Endothelial cell of umbilical vein (primary cell): Measurements from ENCODE around the gene VCAN. TPM values are rescaled to one million over a fixed set of nuclear protein-coding genes. Genes with fewer than 3 reads are reported as not detected.

Experiments
- BruUV-seq: library from RNA; stranded (reverse); fragments of 400-500 nt; replicated peaks from 2 replicates; lab custom pipeline; 2021; lab: Mats Ljungman, UMichigan
- CTCF ChIA-PET: fragments of 300-600, 350-600 bp; sonication (Branson Sonifier 250); formaldehyde crosslinking; loops from one replicate; lab custom pipeline; 2021; ENCODE audit warnings: antibody characterized with exemption, inconsistent platforms; lab: Charles Lee
- POLR2A ChIA-PET: fragments of 300-600, 350-600 bp; sonication (Branson Sonifier 250); formaldehyde crosslinking; loops from one replicate; lab custom pipeline; 2021; ENCODE audit warnings: antibody characterized with exemption, inconsistent platforms; lab: Charles Lee
- DNase-seq: peaks from one replicate; pipeline ENCODE4 v3.0.0-alpha.2; 2011; ENCODE audit warnings: low read depth, low spot score
- FAIRE-seq: peaks from 2 replicates; lab custom pipeline; 2011; peaks lifted over from hg19 to GRCh38; lab: Jason Lieb, UNC
- H2AFZ ChIP-seq: 2 replicates; pipeline ENCODE4 v1.6.0; 2012; ENCODE audit warnings: low read depth, low read length, control low read depth, inconsistent platforms
- H3K27ac ChIP-seq: 2 replicates; pipeline ENCODE4 v1.5.1; 2011; ENCODE audit warnings: low read depth, mild to moderate bottlenecking, control low read depth, low read length, moderate library complexity; ENCODE audit not compliant: insufficient read depth
- H3K27me3 ChIP-seq, 2 experiments: 2 replicates each; pipeline versions ENCODE4 v1.6.0 to v1.6.1; 2011; ENCODE audit warnings: low read length in 2 of 2, mixed read lengths in 1 of 2; ENCODE audit not compliant: control insufficient read depth in 2 of 2, insufficient read depth in 2 of 2
- H3K36me3 ChIP-seq, 2 experiments: 2 replicates in 1 of 2; 3 replicates in 1 of 2; pipeline ENCODE4 v1.5.1; 2011; ENCODE audit warnings: low read length in 2 of 2, mild to moderate bottlenecking in 1 of 2, moderate library complexity in 1 of 2; ENCODE audit not compliant: control insufficient read depth in 2 of 2, insufficient read depth in 2 of 2; ENCODE audit errors: extremely low read depth in 1 of 2
- H3K4me1 ChIP-seq: 3 replicates; pipeline ENCODE4 v1.5.1; 2011; ENCODE audit warnings: mild to moderate bottlenecking, low read length; ENCODE audit not compliant: control insufficient read depth, insufficient read depth; ENCODE audit errors: extremely low read depth
- H3K4me2 ChIP-seq: 2 replicates; pipeline ENCODE4 v1.6.1; 2011; ENCODE audit warnings: low read length, control low read depth, mixed read lengths; ENCODE audit not compliant: insufficient read depth
- H3K4me3 ChIP-seq, 3 experiments: fragments of 200-600 bp in 1 of 3; sonication (generic), shearing (Covaris generic) in 1 of 3; replicated peaks in 1 of 3; 2 replicates each; pipeline ENCODE4 v1.5.1; 2011 to 2016; ENCODE audit warnings: control low read depth in 3 of 3, low read length in 3 of 3, mild to moderate bottlenecking in 2 of 3, inconsistent platforms in 1 of 3, low read depth in 1 of 3, moderate library complexity in 1 of 3; ENCODE audit not compliant: insufficient read depth in 1 of 3
- H3K79me2 ChIP-seq: 2 replicates; pipeline ENCODE4 v1.6.0; 2012; ENCODE audit warnings: low read length, inconsistent platforms; ENCODE audit not compliant: control insufficient read depth, insufficient read depth
- H3K9ac ChIP-seq: replicated peaks from 2 replicates; pipeline ENCODE3; 2011; ENCODE audit warnings: low read length, control low read depth; ENCODE audit not compliant: insufficient read depth; ENCODE audit errors: extremely low read depth
- H3K9me1 ChIP-seq: replicated peaks from 3 replicates; pipeline ENCODE4 v1.6.0; 2011; ENCODE audit warnings: mild to moderate bottlenecking, low read length; ENCODE audit not compliant: control insufficient read depth, insufficient read depth; ENCODE audit errors: extremely low read depth
- H3K9me3 ChIP-seq: replicated peaks from 2 replicates; pipeline ENCODE4 v1.5.1; 2012; ENCODE audit warnings: low read length, inconsistent platforms; ENCODE audit not compliant: control insufficient read depth, insufficient read depth
- H4K20me1 ChIP-seq: replicated peaks from 2 replicates; pipeline ENCODE3; 2011; ENCODE audit warnings: mild to moderate bottlenecking, low read length; ENCODE audit not compliant: control insufficient read depth, insufficient read depth; ENCODE audit errors: extremely low read depth
- EZH2 ChIP-seq: IDR thresholded peaks from 2 replicates; pipeline ENCODE4 v1.6.1; 2012; ENCODE audit warnings: borderline replicate concordance, low read depth, mild to moderate bottlenecking, moderate library complexity, low read length, inconsistent platforms; ENCODE audit not compliant: severe bottlenecking
- FOS ChIP-seq: IDR thresholded peaks from 2 replicates; pipeline ENCODE4 v1.6.1; 2011; ENCODE audit warnings: mild to moderate bottlenecking, low read length, moderate library complexity, borderline replicate concordance; ENCODE audit not compliant: insufficient read depth
- GATA2 ChIP-seq: IDR thresholded peaks from 2 replicates; pipeline ENCODE4 v1.7.0; 2011; ENCODE audit warnings: low read depth, mild to moderate bottlenecking, moderate library complexity, mixed read lengths, low read length; ENCODE audit not compliant: insufficient read length, insufficient read depth
- JUN ChIP-seq: IDR thresholded peaks from 2 replicates; pipeline ENCODE4 v1.6.1; 2011; ENCODE audit warnings: borderline replicate concordance, low read depth; ENCODE audit not compliant: insufficient read length, insufficient read depth
- MYC ChIP-seq: IDR thresholded peaks from one replicate; pipeline ENCODE4 v1.6.1; 2011; ENCODE audit warnings: mild to moderate bottlenecking, low read depth, low read length
- POLR2A ChIP-seq: IDR thresholded peaks from 2 replicates; pipeline ENCODE4 v1.6.1; 2012; ENCODE audit warnings: low read depth, mild to moderate bottlenecking, control low read depth, low read length
- POLR2AphosphoS5 ChIP-seq: IDR thresholded peaks from 2 replicates; pipeline ENCODE4 v1.6.1; 2012; ENCODE audit warnings: low read depth, mild to moderate bottlenecking, control low read depth, low read length, moderate library complexity; ENCODE audit not compliant: insufficient read depth
- dilution Hi-C: fragments of 300-500 bp; cut with MboI; formaldehyde crosslinking; loops from one replicate; pipeline ENCODE4 v1.15.0; 2019; ENCODE audit warnings: low sequenced_read_pairs; ENCODE audit not compliant: extremely low pct_ligation_motif_present
- intact Hi-C: fragments of 100-400 bp; cut with micrococcal nuclease; formaldehyde crosslinking; loops from one replicate; pipeline ENCODE4 v1.10.0; 2022
- polyA plus RNA-seq, 4 experiments: library from polyadenylated mRNA; depleted of rRNA in 3 of 4; stranded (reverse) in 3 of 4; unstranded in 1 of 4; fragments of >200 nt; gene quantifications; 2 replicates each; pipeline versions ENCODE4 v1.2.1 to v1.2.3, GENCODE V29; 2011 to 2012; ENCODE audit warnings: missing spikeins in 1 of 4
- total RNA-seq: library from RNA; stranded (reverse); gene quantifications from 2 replicates; pipeline ENCODE4 v1.2.3, GENCODE V29; 2021
- TF ChIP-seq, protein P1 (sequence below): IDR thresholded peaks from 2 replicates; pipeline ENCODE4 v1.6.1; 2011; ENCODE audit not compliant: insufficient read depth, insufficient read length
- TF ChIP-seq, protein P2 (sequence below), 2 donors: IDR thresholded peaks; 1 replicate in 1 of 2; 2 replicates in 1 of 2; pipeline ENCODE4 v1.5.1; 2011; ENCODE audit warnings: low read length in 2 of 2, mild to moderate bottlenecking in 2 of 2, moderate library complexity in 2 of 2, control low read depth in 1 of 2, inconsistent platforms in 1 of 2, low read depth in 1 of 2; ENCODE audit not compliant: insufficient read depth in 1 of 2; ENCODE audit errors: extremely low read depth in 1 of 2

Gene VCAN
- total and polyA plus RNA-seq, 2 donors (not counting 3 experiments of a cell fraction or from before 2014, with no cell fraction given), result 0.35 to 1.2 TPM

DNA sequence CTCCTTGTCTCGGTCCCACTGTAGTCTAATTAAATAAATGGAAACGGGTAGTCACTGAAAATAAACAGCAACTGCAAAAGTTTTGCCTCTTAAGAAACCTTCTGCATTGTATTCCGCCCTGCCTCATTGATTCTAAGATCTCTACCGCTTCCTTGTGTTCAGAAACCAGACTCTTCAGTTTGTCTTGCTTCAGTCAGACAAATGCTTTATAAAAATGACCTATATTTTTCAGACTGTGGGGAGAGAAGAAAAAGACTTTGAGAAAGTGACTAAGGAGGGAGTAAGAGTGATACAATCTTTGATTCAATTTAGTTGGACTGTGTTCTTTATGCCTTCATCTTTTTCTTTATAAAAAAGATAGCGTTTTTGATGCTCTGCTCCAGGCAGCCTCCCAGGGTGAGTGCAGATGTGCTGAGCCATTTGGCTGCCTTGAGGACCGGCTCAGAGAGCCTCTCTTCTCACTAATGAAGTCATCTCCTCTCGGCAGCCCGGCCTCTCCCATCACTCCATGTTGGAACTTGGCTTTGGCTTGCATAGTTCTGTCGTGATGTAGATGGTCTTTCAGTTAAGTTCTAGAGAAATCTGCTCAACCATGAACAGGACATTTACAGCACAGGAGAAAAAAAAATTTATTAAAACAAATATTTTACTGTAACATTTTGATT lies 4.0 kb upstream of the VCAN start:
- Histone ChIP-seq H3K36me3 (no peaks in the 10 kb centered on the region), H3K27me3 (peaks cover 46 to 83% of the 10 kb centered on the region in 2 experiments), H3K27ac (no peak overlapping the region), H3K4me3 (no peak overlapping the region), H3K79me2 (no peaks in the 10 kb centered on the region), H4K20me1 (no peaks in the 10 kb centered on the region), H3K4me1 (peaks cover 9% of the 10 kb centered on the region), H3K9me1 (no peaks in the 10 kb centered on the region), H2AFZ (no peak overlapping the region), H3K4me2 (no peak overlapping the region), H3K9me3 (no peaks in the 10 kb centered on the region), H3K9ac (no peak overlapping the region)
- no peak for TF ChIP-seq FOS
- TF ChIP-seq GATA2, result no peak
- TF ChIP-seq JUN, result no peak
- no peak for TF ChIP-seq MYC
- no peak for TF ChIP-seq POLR2A
- TF ChIP-seq POLR2AphosphoS5, result no peak
- TF ChIP-seq EZH2, result no peak
- TF ChIP-seq, protein P1, sequence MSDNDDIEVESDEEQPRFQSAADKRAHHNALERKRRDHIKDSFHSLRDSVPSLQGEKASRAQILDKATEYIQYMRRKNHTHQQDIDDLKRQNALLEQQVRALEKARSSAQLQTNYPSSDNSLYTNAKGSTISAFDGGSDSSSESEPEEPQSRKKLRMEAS, result no peak
- TF ChIP-seq, protein P2, sequence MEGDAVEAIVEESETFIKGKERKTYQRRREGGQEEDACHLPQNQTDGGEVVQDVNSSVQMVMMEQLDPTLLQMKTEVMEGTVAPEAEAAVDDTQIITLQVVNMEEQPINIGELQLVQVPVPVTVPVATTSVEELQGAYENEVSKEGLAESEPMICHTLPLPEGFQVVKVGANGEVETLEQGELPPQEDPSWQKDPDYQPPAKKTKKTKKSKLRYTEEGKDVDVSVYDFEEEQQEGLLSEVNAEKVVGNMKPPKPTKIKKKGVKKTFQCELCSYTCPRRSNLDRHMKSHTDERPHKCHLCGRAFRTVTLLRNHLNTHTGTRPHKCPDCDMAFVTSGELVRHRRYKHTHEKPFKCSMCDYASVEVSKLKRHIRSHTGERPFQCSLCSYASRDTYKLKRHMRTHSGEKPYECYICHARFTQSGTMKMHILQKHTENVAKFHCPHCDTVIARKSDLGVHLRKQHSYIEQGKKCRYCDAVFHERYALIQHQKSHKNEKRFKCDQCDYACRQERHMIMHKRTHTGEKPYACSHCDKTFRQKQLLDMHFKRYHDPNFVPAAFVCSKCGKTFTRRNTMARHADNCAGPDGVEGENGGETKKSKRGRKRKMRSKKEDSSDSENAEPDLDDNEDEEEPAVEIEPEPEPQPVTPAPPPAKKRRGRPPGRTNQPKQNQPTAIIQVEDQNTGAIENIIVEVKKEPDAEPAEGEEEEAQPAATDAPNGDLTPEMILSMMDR (IDR thresholded peaks at IDR 0.05; ENCODE audit: extremely low read depth in 1 of 2, insufficient read depth in 1 of 2, low read depth in 1 of 2, low read length in 2 of 2), result no peak
- no peak for DNase-seq
- CTCF ChIA-PET, result interaction anchor here (1.2 kb wide), 1 partner anchor 826 kb away, joined by 4 read pairs; no protein-coding TSS in a partner anchor
- dilution Hi-C loops, result no loop called here
- POLR2A ChIA-PET, result no interaction called here
- intact Hi-C loops, result loop anchor here (1.0 kb wide), 1 partner anchor 11 kb away; no protein-coding TSS in a partner anchor
- FAIRE-seq, result no peak
- no TSS peak for BruUV-seq
